GM18502 (cell line): ENCODE data around the gene ALK.

Source experiments
- ATAC-seq: cut with Tn5 transposase; IDR thresholded peaks from one replicate; pipeline ENCODE4 v1.9.1; 2021; ENCODE audit warnings: mild to moderate bottlenecking; ENCODE audit not compliant: unreplicated experiment, poor library complexity

Gene ALK

GRCh38 chr2:29729401-29729800 is 192.0 kb downstream of the ALK start:
- no peak for ATAC-seq

GRCh38 chr2:29726976-29727375 is 194.4 kb downstream of the ALK start:
- no peak for ATAC-seq

DNA sequence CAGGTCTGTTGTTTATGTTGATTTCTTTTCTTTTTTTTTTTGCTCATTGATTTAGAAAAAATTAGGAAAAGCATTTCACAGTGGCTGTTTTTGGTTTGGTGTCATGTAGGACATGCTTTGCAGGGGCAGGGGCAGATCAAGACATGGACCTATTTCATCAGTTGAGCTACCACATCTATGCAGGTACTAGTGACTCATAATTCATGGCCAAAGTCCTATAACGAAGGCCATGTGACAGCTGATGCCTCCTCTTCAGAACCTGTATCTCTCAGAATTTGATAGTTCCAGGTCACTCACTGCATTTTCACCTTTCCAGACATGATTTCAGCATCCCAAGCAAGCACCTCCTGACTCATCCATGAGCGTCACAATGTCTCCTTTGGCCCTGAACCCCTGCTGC is 195.8 kb downstream of the ALK start:
- ATAC-seq, result no peak

DNA sequence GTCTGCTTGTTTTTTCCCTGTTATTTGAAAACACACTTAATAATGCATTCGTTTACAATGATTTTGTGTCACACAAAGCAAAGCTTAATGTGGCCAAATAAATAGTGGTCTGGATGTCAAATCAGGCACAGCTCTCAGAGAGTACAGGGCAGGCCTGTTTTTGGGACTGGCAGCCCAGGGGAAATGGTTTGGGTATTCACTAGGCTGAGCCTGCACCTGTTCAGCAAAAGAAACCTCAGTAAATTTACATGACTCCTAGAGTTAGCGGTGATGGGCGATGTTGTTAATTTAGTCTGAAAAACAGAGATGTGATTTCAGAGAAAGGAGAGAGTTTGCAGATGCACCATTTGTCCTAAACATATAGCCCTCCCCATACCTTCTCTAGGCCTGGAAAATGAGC is 197.1 kb downstream of the ALK start:
- no peak for ATAC-seq

DNA sequence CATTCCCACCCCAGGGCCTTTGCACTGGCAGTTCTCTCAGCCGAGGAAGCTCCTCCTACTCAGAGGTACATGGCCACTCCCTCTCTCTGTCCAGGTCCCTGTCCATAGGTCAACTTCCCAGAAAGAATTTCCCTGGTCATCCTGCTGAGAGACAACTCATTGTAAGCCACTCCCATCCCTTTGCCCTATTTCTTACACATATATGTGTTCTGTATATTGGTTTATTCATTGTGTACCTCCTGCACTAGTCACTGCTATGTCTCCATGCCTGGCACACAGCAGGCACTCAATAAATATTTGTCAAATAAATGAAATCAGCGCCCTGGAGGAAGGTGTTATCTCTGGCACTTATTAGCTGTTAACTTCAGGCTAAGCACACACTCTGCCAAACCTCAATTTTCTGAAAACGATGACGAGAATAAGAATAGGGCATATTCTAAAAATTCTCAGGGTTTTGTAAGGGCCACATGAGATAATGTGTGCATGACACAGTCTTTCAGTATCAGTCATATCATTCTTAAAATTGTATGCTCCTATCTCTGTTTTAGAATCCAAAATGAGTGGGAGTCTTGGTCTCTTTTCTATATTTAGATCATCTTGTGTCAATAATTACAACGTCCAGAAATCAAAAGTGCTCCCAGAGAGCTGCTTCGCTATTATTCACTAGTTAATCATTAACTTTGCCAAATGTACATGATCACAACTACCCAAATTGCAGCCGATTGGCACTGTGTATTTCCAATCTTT is 198.0 kb downstream of the ALK start:
- ATAC-seq, result peak; percentile 76

- no peak for ATAC-seq
Observed at GRCh38 chr2:29719639-29720038, 201.7 kb downstream of the ALK start.

DNA sequence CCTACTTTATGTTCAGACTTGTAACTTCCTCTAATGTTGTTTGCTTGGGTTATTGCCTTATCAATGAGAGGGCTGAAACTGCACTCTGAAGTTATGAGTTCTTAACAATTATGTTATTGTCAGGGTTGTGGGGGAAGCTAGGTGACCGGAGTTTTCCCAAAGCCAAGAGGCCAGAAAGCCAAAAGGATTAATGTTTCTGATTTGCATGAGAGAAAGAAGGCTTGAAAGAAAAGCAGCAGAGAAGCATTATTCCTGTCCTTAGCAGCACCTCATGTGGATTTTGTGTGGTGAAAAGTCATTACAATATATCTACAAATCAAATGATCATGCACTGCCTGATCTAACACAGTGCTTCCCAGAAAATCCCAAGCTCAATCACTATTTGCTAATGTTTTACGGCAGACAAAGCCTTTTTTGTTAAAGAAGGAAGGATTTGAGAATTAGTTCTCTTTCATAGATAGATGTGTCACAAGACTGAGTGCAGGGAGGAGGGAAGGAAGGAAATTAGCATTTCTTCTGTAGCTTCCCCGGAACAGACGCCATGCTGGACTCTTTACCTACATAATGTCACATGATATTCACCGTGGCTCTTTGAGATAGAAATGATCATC is 203.2 kb downstream of the ALK start:
- no peak for ATAC-seq

- ATAC-seq, result no peak
Observed at GRCh38 chr2:29715655-29716054, 205.7 kb downstream of the ALK start.

DNA sequence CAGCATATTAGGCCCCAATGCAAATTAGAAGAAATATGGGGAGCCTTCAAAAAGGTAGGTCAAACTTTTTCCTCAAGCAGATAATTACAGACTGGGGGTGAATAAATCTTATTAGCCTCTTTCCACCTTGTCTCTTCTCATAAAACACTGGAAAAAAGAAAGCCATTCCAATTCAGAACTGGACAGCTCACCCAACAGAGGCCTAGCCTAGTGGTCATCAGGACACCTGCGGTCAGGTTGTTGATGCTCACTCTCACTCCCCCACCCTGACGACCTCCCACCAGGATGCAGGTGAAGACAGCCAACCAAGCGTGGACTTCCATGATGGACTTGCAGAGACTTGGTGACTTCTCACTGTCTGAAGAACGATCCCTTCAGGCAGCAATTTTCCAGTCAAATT is 207.1 kb downstream of the ALK start:
- no peak for ATAC-seq

- no peak for ATAC-seq
Observed at GRCh38 chr2:29706171-29706720, 215.1 kb downstream of the ALK start.

DNA sequence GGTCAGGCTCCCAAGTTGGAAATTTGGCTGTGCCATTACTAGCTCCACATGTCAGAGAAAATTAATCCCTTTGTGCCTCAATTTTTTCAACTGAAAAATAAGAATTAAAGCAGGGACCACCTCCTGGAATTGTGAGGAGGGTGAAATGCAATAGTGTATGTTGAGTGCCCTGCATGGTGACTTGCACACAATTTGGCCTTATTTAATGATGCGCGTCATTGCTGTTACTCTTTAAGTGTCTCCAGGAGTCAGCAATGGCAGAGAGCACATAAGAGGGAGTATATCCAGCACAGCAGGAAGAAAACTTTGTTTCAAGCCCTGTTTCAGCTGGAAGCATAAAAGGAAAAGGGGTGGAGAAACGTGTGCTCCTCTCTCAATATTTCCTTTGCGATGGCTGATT is 215.8 kb downstream of the ALK start:
- ATAC-seq, result no peak

DNA sequence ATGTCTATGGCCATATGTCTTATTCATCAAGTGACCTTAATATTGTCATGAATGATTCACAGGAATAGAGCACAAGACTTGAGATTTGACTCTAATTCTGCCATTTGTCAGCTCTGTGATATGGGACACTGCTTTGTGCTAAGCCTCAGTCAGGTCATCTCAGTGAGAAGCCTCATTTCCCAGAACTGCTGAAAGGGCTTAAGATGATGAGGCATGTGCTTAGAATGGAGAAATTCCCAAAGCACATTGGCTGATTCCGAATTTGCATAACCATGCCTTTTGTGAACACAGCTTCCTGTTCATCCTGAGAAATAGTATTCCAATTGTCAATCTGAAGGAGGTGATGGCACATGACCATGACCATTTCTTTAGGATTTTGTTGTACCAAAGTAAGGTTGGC is 218.1 kb downstream of the ALK start:
- no peak for ATAC-seq

GRCh38 chr2:29702276-29702675 is 219.1 kb downstream of the ALK start:
- no peak for ATAC-seq

DNA sequence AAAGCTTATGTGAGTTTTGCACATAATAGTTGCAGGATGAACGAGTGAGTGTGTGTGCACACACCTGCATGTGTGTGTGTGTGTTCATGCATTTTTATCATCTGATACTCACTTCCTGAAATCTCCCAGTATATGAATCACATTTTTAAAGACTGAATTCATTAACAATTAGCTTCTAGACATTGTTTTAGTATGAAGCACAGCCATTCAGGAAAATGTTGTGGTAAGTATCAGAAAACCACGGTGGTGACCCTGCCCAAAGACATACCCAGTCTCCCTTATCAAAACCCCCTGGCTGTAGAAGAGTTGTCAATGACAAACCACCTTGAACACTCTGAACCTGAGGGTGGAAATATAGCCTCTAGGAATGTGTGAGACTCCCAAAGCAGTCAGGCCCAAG is 220.8 kb downstream of the ALK start:
- ATAC-seq, result no peak

GRCh38 chr2:29699045-29699444 is 222.3 kb downstream of the ALK start:
- no peak for ATAC-seq

DNA sequence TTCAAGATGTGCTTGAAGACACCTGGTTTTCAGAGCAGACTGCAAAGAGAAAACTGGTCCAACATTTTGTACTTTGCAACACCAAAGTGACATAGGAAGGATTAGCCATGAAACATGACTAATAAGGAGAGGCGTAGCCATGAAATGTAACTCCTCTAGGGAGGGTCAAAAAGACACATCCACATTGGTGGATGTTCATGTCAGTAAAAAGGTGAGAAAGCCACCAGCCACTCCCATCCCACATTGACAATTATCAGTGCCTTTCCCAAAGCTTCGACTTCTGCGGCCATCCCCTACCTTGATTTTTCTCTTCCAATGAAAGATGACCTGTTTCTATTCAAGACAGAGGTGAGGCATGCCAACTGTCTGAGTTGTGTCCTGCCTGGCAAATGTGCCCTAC is 223.2 kb downstream of the ALK start:
- ATAC-seq, result no peak

- no peak for ATAC-seq
Observed at GRCh38 chr2:29697715-29698114, 223.7 kb downstream of the ALK start.

- no peak for ATAC-seq
Observed at GRCh38 chr2:29697181-29697580, 224.2 kb downstream of the ALK start.

GRCh38 chr2:29694741-29695140 is 226.6 kb downstream of the ALK start:
- no peak for ATAC-seq

DNA sequence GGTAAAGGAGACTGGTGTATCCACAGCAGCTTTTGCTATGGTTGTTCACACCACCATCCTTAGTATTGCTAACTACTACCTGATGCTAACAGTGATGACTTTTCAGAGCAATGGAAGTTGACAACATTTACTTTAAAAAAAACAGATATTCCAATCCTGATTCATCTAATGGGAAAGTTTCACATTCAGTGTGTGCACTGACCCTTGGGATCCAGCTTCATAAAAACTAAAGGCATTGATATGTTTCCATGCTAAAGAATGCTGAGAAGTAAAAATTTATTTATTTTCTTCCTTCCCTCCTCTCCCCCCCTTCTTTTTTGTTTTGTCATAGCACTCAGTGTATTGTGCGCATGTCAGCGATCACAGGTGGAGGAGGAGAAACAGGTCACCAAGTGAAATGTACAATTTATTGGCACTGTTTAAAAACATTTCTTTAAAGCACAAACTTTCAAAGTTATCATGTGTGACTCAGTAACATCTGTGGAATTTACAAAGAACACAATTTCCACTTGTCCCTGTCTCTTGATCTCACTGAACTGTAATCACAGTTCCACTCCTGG is 229.9 kb downstream of the ALK start:
- ATAC-seq, result no peak

- ATAC-seq, result no peak
Observed at GRCh38 chr2:29689666-29690065, 231.7 kb downstream of the ALK start.

- no peak for ATAC-seq
Observed at GRCh38 chr2:29688429-29688828, 233.0 kb downstream of the ALK start.
